Dermis microvascular lymphatic vessel endothelial cell (primary cell): ENCODE measurements around the gene RNU7-1. TPM values are rescaled to one million over a fixed set of nuclear protein-coding genes. Genes with fewer than 3 reads are reported as not detected.
A peak's percentile ranks its signal among the peaks of the same experiment; 100 is the strongest.

Experiments
- DNase-seq, 2 donors: peaks; one replicate each; pipeline versions ENCODE4 v3.0.0 to v3.0.0-alpha.2; 2010; ENCODE audit warnings: low read depth in 2 of 2
- total RNA-seq: library from RNA; depleted of rRNA; stranded (reverse); fragments of >200 nt; gene quantifications from 2 replicates; pipeline ENCODE4 v1.2.1, GENCODE V29; 2014

Gene RNU7-1
- total RNA-seq, 1 donor from 2014 or later = not detected

DNA sequence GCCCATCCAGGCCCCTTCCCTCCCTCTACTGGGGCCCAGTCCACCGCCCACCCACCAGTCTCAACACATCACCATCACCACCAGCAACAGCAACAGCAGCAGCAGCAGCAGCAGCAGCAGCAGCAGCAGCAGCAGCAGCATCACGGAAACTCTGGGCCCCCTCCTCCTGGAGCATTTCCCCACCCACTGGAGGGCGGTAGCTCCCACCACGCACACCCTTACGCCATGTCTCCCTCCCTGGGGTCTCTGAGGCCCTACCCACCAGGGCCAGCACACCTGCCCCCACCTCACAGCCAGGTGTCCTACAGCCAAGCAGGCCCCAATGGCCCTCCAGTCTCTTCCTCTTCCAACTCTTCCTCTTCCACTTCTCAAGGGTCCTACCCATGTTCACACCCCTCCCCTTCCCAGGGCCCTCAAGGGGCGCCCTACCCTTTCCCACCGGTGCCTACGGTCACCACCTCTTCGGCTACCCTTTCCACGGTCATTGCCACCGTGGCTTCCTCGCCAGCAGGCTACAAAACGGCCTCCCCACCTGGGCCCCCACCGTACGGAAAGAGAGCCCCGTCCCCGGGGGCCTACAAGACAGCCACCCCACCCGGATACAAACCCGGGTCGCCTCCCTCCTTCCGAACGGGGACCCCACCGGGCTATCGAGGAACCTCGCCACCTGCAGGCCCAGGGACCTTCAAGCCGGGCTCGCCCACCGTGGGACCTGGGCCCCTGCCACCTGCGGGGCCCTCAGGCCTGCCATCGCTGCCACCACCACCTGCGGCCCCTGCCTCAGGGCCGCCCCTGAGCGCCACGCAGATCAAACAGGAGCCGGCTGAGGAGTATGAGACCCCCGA lies 6.8 kb upstream of the RNU7-1 start:
- DNase-seq = no peak

DNA sequence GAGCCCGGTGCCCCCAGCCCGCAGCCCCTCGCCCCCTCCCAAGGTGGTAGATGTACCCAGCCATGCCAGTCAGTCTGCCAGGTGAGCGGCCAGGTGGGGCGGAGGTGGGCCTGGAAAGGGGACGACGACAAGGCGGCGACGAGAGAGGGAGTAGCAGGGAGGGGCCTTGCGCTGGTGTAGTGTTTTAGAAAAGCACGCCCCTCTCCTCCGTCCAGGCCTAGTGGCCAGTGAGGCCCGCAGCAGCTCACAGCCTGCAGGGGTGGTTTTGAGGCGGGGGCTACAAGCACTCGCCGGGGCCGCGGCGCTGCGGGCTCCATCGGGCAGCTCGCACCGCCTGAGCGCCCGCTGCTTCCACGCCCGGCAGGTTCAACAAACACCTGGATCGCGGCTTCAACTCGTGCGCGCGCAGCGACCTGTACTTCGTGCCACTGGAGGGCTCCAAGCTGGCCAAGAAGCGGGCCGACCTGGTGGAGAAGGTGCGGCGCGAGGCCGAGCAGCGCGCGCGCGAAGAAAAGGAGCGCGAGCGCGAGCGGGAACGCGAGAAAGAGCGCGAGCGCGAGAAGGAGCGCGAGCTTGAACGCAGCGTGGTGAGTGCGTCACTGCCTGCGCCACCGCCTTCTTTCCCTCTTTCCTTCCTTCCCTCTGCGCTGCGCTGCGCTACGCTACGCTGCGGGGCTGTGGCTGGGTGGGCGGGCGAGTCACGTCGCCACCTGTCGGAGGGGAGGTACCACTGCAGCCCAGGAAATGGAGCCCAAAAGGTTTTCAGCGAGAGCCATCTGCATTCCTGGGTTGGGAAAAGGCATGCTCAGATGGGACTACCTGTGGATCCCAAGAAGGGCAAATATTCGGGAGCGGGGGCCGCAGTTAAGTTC lies 5.9 kb upstream of the RNU7-1 start:
- peak; percentile 90 to 97 for DNase-seq

DNA sequence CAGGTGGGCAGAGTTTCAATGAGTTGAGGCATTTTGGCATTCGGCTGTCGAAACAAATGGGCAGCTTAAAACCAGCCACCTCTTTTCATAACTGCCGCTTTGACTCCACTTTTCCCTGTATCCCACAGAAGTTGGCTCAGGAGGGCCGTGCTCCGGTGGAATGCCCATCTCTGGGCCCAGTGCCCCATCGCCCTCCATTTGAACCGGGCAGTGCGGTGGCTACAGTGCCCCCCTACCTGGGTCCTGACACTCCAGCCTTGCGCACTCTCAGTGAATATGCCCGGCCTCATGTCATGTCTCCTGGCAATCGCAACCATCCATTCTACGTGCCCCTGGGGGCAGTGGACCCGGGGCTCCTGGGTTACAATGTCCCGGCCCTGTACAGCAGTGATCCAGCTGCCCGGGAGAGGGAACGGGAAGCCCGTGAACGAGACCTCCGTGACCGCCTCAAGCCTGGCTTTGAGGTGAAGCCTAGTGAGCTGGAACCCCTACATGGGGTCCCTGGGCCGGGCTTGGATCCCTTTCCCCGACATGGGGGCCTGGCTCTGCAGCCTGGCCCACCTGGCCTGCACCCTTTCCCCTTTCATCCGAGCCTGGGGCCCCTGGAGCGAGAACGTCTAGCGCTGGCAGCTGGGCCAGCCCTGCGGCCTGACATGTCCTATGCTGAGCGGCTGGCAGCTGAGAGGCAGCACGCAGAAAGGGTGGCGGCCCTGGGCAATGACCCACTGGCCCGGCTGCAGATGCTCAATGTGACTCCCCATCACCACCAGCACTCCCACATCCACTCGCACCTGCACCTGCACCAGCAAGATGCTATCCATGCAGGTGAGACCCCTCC lies 5.0 kb upstream of the RNU7-1 start:
- no peak for DNase-seq

DNA sequence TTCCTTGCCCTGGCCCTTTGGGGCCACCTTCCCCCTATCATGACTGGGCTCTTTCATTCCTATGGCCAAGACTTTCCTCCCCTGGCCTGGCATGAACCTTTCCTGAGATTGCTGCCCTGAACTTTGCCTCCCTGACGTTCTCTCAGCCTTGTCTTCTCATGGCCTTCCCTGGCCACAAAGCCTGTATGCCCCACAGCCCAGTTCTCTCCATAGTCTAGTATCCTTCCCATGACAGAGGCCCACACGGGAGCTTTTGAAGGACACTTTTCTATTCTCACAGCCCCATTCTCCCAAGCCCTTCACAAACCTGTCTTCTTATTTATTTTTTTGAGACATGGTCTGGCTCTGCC lies 4.5 kb upstream of the RNU7-1 start:
- no peak for DNase-seq

DNA sequence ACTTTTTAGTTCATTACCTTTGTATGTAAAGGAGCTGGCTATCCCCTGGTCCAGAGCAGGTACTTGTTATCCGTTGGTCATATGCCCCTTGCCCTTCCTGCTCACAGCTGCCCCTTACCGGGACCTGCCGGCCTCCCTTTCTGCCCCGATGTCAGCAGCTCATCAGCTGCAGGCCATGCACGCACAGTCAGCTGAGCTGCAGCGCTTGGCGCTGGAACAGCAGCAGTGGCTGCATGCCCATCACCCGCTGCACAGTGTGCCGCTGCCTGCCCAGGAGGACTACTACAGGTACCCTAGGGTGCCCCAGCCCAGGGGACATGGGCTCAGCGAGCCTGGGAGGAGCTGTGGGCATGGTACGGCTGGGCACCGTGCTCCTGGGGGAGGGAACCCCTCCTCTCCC lies 2.3 kb upstream of the RNU7-1 start:
- no peak for DNase-seq

DNA sequence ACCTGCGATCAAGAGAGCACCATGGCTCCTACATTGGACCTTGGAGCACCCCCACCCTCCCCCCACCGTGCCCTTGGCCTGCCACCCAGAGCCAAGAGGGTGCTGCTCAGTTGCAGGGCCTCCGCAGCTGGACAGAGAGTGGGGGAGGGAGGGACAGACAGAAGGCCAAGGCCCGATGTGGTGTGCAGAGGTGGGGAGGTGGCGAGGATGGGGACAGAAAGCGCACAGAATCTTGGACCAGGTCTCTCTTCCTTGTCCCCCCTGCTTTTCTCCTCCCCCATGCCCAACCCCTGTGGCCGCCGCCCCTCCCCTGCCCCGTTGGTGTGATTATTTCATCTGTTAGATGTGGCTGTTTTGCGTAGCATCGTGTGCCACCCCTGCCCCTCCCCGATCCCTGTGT lies 1.8 kb upstream of the RNU7-1 start:
- no peak for DNase-seq

DNA sequence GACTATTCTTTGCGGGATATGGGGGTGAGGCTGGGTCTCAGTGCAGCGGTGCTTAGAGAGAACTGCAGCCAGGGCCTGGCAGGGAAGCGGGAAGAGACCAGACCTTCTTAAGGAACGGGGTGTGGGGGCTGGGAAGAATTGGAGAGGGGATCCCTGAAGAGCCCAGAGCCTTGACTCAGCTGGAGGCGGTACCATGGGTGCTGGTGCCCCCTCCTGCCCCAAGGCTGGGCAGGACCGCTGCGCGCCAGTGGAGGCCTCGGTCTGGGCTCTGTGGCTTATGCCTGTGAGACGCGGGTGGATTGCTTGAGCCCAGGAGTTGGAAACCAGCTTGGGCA lies 1.3 kb upstream of the RNU7-1 start:
- no peak for DNase-seq

DNA sequence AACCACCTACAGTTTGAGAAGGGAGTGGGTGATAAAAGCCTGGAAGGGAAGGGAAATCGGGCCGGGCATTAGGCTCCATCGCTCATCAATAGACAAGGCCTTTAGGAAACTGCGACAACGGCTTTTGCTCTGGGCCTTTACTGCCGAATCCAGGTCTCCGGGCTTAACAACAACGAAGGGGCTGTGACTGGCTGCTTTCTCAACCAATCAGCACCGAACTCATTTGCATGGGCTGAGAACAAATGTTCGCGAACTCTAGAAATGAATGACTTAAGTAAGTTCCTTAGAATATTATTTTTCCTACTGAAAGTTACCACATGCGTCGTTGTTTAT lies 261 bp upstream of the RNU7-1 start:
- DNase-seq = peak; percentile 87 to 94

DNA sequence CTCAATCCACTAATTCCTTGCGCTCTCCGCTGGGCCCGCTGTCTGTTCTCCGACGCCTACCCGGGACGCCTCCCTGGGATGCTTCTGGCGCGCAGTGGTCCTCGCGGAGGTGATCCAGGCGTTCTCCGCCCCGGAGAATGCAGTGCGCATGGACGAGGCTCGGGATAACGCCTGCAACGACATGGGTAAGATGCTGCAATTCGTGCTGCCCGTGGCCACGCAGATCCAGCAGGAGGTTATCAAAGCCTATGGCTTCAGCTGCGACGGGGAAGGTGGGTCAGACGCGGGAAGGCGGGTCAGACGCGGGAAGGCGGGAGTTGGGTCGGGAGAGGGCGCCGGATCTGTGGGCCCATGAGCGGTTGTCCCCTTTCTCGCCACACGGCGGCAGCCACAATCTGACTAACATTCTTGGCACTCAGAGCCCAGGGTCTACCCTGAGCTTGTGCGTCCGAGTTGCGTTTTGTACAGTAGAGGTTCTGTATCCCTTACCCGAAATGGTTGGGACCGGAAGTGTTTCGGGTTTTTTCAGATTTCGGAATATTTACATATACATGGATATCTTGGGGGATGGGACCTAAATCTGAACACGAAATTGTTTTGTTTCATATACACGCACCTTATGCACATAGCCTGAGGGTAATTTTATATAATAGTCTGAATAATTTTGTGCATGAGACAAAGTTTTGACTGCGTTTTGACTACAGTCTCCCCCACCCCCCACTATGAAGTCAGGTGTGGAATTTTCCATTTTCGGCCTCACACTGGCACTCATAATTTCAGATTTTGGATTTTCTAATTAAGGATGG lies 968 bp downstream of the RNU7-1 start:
- DNase-seq = peak; percentile 75 to 91

DNA sequence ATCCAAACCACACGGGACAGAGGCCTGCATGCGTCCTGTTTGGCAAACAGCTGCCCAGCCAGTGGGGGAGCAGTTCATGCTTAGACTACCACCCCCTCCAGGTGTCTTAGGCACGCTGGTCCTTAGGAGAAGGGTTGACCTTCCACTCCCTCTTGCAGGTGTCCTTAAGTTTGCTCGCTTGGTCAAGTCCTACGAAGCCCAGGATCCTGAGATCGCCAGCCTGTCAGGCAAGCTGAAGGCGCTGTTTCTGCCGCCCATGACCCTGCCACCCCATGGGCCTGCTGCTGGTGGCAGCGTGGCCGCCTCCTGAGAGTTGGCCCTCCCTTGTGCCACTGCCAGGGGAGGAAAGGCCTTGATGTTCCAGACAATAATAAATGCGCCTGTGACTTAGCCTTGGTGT lies 2.0 kb downstream of the RNU7-1 start:
- DNase-seq = no peak

DNA sequence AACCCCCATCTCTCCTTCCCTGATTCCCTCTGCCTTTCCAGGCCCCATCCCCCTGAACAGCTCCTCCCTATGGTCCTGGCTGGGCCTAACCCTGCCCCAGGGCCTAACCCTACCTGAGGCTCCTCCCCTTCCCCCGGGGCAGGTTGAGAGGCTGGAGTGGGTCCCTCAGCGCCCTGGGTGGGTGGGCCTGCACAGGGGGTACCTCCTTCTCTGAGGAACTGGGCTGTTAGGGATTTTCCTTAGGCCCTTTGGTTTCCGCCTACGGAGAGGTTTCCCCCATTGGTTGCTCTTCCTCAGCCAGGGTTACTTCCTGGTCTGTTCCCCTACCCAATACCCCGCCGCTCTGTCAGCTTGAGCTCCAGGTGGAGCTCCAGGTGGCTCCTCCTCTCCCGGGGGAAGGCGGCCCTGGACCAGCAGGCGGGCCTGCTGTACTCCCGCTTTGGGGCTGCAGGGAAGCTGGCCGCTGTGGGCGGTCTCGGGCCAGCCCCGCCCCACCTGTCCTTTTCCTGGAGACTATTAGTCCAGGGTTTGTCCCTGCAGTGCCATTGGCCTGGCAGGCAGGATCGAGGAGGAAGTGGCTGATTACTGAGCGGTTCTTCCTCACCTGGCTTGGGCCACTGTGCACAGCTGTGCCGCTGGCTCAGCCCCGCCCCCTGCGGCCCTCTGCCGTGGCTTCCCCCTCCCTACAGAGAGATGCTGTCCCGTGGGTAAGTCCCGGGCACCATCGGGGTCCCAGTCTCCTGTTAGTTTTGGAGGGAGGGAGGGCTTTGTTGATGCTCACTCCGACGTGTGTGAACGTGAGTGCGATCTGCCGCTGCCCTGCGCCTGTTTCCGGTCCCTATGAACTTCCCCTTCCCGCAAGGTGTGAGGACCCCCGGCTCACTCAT lies 2.7 kb downstream of the RNU7-1 start:
- peak in 1 of 2 donors; percentile 45 for DNase-seq

DNA sequence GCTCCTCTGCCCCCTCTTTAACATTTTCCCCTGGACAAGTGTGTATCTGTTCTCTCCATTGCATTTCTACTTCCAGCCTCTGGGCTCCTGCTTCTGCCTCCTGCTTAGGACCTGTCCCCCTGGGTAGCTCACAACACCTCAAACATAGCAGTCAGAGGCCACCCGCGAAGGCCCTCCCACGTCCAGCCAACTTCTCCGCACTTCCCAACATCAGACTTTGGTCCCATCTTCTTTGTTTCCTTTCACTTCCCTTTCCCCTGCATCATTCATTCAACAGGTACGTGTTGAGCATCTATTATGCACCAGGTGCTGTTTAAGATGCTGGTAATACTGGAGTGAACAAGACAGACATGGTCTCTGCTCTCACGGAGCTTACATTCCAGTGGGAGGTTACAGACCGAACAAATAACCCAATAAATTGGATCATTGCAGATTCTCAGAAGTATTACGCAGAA lies 3.3 kb downstream of the RNU7-1 start:
- no peak for DNase-seq

DNA sequence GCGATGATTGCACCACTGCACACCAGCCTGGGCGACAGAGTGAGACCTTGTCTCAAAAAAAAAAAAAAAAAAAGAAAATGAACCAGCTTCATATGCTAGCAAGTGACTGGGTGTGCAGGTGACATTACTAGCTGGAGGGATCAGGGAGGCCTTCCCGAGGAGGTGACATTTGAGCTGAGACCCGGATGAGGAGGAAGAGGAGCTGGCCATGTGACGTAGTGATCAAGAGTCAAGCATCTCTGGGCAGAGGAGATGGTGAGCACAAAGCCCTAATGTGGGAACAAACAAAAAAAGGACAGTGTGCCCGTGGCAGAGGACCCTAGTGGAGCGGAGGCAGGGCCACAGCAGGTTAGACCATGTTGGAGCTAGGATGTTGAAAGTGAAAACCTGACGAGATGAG lies 4.0 kb downstream of the RNU7-1 start:
- no peak for DNase-seq

DNA sequence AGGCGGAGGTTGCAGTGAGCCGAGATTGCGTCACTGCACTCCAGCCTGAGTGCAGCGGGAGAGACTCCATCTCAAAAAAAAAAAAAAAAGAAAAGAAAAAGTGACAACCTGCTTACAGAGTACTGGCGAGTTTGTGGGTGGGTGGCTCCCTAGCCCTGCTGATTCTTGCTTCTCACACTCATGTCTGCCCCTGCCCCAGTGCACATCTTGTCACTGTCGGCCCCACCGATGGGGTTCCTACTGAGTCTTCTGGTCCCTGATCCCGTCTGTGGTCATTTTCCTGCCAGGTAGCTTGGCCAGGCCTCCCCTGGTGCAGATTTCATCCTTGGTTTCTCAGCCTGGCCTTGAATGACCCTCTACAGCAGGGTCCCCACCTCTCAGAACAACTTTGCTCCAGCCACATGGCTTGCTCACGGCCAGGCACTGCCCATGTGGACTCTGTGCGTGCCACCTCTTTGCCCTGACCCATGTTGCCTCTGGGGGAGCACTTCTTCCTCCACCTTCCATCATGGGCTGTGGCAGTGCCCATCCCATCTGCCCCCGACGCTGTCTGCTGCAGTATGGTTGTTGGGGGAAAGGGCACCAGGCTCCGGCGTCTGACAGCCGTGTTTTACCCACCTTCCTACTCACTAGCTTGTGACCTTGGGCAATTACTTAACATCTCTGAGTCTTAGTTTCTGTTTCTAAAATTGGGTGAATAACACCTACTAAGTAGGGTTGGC lies 5.4 kb downstream of the RNU7-1 start:
- no peak for DNase-seq

DNA sequence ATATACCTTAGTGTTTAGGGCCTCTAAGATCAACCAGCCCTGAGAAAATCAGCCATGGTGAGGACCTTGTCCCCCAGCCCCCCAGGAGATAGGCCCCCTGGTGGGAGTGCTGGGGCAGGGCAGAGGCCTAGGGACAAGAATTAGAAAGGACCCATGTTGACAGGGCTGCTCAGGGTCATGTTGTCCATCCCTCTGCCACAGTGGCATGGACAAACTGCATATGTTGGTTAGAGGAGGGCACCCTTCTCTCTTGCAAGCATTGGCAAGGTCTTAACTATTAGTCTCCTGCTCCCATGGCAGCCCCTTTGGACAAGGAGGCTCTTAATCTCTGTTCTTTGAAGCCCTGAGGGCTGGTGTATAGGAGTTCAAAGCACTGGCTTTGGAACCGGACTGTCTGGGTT lies 6.8 kb downstream of the RNU7-1 start:
- DNase-seq = no peak

DNA sequence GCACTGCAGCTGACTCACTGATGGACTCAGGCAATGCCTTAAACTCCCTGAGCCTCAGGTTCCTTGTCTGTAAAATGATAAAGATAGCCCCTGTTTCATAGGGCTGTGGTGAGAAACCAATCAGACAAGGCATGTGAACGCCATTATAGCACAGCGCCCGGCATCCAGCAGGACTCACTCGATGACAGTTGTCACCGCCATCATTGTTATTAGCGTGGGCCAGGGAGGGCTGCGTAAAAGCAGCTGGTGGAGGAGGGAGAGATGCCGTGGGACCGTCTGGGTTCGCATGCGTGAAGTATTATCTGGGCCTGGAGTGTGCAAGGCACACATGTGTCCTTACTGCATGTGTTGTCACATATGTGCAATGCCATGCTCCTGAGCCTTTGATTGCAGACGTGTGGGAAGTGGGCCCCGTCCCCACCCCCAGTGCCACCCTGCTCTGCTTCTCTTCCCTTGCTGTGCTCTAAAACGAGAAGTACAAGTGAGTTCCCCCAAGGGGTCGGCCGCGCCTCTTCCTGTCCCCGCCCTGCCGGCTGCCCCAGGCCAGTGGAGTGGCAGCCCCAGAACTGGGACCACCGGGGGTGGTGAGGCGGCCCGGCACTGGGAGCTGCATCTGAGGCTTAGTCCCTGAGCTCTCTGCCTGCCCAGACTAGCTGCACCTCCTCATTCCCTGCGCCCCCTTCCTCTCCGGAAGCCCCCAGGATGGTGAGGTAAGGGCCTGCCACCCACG lies 7.4 kb downstream of the RNU7-1 start, which contains the start of gene PTPN6:
Gene PTPN6, plus strand, starts transcription at position 546 of the 730 bp plus-strand sequence. Its CDS starts 157 bp downstream, at position 703.
- no peak for DNase-seq

DNA sequence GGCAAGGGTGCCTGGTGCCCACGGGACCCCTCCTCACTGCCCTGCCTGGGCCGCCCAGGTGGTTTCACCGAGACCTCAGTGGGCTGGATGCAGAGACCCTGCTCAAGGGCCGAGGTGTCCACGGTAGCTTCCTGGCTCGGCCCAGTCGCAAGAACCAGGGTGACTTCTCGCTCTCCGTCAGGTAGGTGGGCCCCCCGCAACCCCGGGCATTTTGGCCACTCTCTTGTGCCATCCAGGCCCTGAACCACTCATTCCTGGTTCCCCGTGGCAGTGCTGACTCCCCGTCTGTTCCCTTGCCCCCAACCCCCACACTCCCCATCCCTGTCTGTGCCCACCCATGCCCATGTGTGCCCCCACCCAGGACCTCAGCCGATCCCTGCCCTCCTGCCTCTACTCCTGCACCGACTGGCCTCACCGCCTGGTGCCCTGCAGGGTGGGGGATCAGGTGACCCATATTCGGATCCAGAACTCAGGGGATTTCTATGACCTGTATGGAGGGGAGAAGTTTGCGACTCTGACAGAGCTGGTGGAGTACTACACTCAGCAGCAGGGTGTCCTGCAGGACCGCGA lies 8.0 kb downstream of the RNU7-1 start:
- DNase-seq = no peak

DNA sequence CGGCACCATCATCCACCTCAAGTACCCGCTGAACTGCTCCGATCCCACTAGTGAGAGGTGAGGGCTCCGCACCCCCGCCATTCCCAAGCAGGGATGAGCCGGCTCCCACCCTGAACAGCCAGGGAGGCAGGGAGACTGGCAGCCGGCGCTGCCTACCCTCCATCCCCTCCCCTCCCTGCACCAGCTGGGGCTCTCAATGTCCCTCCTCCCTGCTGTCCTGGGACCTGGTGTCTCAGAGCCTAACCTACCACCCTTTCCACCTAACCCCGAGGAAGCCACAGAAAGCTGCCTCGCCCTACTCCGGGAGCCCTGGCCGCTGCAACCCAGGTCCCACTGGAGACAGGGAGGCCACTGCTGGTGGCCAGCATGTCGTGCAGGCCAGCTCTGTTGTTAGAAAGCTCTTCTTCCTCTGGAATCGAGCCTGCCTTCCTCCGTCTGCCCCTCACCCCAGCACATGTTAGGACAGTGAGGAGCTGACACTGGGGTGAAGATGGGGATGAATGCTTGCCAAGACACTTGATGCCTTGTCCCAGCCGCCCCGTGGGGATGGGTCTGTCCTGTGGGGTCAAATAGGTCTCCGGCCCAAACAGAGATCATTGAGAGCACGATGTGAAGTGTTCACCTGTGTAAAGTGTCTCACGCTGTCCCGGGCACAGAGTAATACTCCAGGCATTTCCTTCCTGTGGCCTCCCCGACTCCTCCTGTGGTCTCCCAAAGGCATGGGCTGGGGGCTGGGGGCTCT lies 8.7 kb downstream of the RNU7-1 start:
- no peak for DNase-seq
